Measurements from ENCODE around the gene NTM.

DNA sequence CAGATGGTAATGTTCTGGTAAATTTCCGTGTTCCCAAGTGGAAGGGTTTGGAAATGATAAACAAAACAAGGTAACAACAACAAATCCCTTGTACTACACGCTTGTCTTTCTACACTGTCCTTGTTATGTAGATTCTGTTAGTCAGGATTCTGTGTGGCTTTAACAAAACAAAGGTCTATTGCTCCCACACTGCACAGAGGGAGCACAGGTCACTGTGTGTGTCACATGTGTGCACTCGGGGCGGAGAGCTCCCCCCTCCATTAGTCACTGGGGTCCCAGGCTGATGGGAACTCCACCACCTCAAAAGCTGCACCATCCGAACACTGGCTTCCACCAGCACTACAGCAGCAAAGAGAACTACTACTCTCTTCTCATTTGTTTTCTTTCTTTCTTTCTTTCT is 227.9 kb downstream of the NTM start:
- TF ChIP-seq POLR2A (IDR thresholded peaks at IDR 0.05; ENCODE audit: low read depth, low read length), result no peak
- no peak for TF ChIP-seq POLR2AphosphoS5 (IDR thresholded peaks at IDR 0.05; ENCODE audit: low read depth, low read length)
- no peak for TF ChIP-seq TAF1 (IDR thresholded peaks at IDR 0.05; ENCODE audit: borderline replicate concordance, low read depth, low read length)

All from GM12892 (cell line).